Retina (tissue), 1 donor: ENCODE results near the gene DYTN.

ENCODE experiments used
- DNase-seq: peaks from one replicate; pipeline ENCODE4 v3.0.0-alpha.2; 2016

The DYTN gene

GRCh38 chr2:206696910-206697309 is 21.3 kb downstream of the DYTN start:
- no peak for DNase-seq

GRCh38 chr2:206693399-206694137 is 24.6 kb downstream of the DYTN start:
- peak; percentile 54 for DNase-seq

- no peak for DNase-seq
Observed at GRCh38 chr2:206692971-206693370, 25.2 kb downstream of the DYTN start.

GRCh38 chr2:206688990-206689389 is 29.2 kb downstream of the DYTN start:
- DNase-seq = no peak

- DNase-seq = no peak
Observed at GRCh38 chr2:206688453-206688852, 29.7 kb downstream of the DYTN start.

- no peak for DNase-seq
Observed at GRCh38 chr2:206683546-206683945, 34.6 kb downstream of the DYTN start.

DNA sequence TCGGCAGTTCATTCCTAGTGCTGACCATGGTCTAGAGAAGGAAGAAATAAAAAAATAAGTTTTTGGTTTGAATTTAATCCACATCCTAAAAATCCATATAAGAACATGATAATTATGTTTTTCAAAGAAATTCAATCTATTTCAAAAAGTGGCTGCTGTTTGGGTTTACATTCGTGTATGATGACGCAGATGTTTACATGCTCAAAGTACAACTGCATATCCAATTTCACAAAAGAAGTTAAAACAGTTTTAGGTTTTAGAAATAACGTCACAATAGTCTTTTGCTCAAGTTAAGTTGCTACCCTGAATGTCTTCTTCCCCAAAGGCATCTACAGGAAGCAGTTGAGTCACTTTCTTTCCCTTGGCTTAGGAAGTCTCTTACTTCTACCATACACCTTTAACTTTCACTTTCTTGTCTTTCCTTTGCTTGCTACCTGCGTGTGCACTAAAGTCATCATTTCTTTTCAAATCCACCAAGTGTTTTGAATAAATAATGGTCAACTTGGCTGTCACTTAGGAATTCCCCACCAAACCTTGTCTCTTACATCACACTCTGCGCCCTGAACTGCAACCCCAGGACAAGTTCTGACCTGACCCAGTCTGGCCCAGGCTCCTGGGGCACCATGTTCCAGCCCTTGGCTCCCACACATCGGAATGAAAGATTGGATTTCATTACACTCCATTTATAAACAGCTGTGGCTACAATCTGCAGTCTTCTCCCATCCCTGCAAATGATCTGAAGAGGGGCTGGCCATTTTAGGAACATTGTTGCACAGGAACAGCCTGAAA is 47.5 kb downstream of the DYTN start:
- DNase-seq = no peak

DNA sequence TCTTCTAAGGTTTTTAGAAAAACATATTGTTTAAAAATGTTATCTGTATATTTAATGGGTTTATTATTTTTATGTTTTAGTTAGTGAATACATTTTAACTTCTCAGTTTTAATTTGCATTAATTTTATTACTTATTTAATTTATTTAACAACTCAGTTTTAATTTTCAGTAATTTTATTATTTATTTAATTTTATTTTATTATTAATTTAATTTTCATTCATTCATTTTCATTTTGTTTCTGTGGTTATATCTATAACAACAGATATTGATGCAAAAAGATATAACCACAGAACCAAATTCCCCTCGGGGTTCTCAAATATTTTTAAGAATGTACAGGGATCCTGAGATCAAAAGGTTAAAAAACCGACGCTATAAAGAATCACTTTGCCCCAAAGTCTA is 52.9 kb downstream of the DYTN start:
- no peak for DNase-seq

DNA sequence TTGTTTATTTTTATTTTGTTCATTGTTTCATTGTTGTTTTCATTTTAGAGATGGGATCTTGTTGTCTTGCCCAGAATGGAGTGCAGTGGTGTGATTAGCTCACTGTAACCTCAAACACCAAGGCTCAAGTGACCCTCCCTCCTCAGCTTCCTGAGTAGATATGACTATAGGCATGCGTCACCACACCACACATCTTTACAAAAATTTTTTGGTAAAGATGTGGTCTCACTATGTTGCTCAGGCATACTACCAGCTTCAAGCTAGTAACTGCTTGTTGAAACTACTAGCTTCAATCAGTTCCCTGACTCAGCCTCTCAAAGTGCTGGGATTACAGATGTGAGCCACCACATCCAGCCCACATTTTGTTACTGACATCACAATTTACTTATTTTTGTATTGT is 61.1 kb downstream of the DYTN start:
- no peak for DNase-seq

DNA sequence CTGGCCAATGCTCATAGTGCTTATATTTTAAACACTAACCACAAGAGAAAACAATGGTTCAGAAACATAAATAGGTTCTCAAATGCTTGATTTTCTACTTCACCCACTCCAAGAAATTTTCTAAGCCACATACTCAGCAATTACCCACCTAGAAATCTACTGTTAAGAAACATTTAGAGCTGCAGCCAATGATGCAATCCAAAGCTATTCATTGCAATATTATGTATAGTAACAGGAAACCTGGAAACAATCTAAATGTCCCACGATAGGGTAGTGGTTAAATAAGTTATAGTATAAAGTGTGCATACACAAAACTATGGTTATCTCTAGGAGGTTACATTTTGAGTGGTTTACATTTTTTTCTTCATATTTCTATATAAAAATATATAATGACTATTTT is 70.2 kb downstream of the DYTN start:
- no peak for DNase-seq

- peak; percentile 68 for DNase-seq
Observed at GRCh38 chr2:206642075-206643025, 75.8 kb downstream of the DYTN start, which contains the start of gene FAM237A. FAM237A (plus strand) TSS chr2:206642487; CDS start chr2:206644237, 1,750 bp downstream.

GRCh38 chr2:206641226-206641625 is 77.0 kb downstream of the DYTN start:
- no peak for DNase-seq

GRCh38 chr2:206639636-206640035 is 78.6 kb downstream of the DYTN start:
- no peak for DNase-seq

GRCh38 chr2:206635015-206635414 is 83.2 kb downstream of the DYTN start:
- DNase-seq = no peak

GRCh38 chr2:206631340-206631739 is 86.9 kb downstream of the DYTN start:
- no peak for DNase-seq

DNA sequence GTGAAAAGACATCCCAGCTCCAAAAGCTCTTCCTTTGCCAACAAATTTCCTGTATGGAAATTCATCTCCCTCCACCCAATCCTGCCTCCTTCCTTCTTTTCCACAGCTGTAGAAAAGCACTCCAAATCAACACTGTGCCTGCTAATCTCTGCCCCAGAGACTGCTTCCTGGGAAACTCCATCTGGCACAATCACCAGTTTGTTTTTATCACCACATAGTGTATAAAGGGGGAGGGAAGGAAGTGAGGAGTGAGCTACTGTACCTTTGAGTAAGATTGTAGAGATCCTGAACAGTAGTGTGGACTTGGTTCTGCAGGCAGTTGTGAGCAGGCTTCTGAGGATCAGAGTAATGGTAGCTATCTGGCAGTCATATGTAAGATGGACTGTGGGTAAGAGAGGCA is 90.6 kb downstream of the DYTN start:
- no peak for DNase-seq

DNA sequence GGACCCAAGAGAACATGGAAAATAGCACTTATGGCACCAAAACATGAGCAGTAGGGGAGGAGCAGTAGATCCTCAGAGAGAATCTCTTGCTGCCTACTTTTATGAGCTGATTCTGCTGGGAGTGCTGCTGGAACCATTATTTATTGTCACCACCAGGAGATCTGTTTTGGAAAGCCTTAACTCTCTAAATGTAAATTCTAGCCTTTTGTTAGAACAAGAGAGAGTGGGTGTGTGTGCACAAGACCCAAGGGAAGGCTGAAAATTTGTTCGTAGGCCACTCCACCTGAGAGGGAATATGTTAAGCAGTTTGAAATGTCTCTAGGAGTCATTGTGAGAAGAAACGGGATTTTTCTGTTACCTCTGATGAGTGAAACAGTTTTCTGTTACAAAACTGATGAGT is 92.1 kb downstream of the DYTN start:
- no peak for DNase-seq

- DNase-seq = no peak
Observed at GRCh38 chr2:206619011-206619410, 99.2 kb downstream of the DYTN start.

DNA sequence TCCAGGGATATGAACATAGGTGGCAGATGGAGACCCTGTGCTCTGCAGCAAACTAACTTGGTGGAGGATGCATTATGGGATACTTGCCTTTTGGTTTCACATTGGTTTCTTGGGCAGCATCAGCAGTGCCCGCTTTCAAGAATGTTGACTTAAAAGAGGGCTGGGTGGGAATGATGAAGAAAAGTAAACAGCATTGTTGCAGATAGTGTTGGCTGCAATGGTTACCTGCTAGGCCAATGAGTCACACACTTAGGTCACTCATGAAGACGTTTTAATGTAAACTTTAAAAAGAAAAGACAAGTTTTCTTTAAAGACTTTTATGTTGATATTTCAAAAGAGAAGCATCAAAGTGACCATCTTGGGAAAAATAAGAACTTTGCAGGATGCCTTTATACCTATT is 102.0 kb downstream of the DYTN start:
- no peak for DNase-seq

DNA sequence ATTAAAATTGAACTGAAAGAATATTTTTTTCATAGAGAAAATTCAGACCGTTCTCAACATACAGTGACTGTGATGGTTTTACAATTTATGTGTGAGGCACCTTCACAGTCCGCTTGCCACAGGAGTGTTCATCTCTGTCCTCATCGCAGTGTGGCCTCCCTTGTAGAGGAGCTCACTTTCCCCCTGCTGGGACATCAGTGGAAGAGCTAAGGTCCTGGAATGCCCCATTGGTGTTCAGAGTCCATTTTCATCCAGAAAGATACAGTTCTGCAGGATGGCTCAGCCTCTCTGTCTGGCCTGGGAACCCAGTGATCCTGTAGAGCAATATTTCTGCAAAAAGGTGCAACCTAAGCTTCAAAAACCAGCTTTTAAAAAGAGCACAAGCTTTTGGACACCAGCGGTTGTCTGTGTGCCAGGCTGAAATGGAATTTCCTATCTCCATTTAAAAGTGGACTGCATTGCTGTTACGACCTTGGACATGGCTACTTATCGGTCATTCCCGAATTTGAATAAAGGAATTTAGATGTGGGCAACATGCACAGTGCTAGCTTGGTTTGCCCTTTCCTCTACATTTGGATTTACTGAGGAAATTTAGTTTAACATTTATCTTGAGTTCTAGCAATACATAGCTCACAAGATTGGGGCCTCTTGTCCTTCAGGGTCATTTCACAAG is 102.6 kb downstream of the DYTN start:
- DNase-seq = no peak

- DNase-seq = no peak
Observed at GRCh38 chr2:206614811-206615210, 103.4 kb downstream of the DYTN start.

GRCh38 chr2:206611736-206612135 is 106.5 kb downstream of the DYTN start:
- no peak for DNase-seq

GRCh38 chr2:206611191-206611590 is 107.0 kb downstream of the DYTN start:
- DNase-seq = no peak
